Endothelial cell of umbilical vein (primary cell): ENCODE measurements around the gene SSH2.

ENCODE experiments used
- CTCF ChIP-seq, 2 donors: IDR thresholded peaks; 1 replicate in 1 of 2; 2 replicates in 1 of 2; pipeline ENCODE4 v1.5.1; 2011; ENCODE audit warnings: low read length in 2 of 2, mild to moderate bottlenecking in 2 of 2, moderate library complexity in 2 of 2, control low read depth in 1 of 2, inconsistent platforms in 1 of 2, low read depth in 1 of 2; ENCODE audit not compliant: insufficient read depth in 1 of 2; ENCODE audit errors: extremely low read depth in 1 of 2
- EZH2 ChIP-seq: IDR thresholded peaks from 2 replicates; pipeline ENCODE4 v1.6.1; 2012; ENCODE audit warnings: borderline replicate concordance, low read depth, mild to moderate bottlenecking, moderate library complexity, low read length, inconsistent platforms; ENCODE audit not compliant: severe bottlenecking
- JUN ChIP-seq: IDR thresholded peaks from 2 replicates; pipeline ENCODE4 v1.6.1; 2011; ENCODE audit warnings: borderline replicate concordance, low read depth; ENCODE audit not compliant: insufficient read length, insufficient read depth
- MAX ChIP-seq: IDR thresholded peaks from 2 replicates; pipeline ENCODE4 v1.6.1; 2011; ENCODE audit not compliant: insufficient read depth, insufficient read length
- POLR2A ChIP-seq: IDR thresholded peaks from 2 replicates; pipeline ENCODE4 v1.6.1; 2012; ENCODE audit warnings: low read depth, mild to moderate bottlenecking, control low read depth, low read length
- POLR2AphosphoS5 ChIP-seq: IDR thresholded peaks from 2 replicates; pipeline ENCODE4 v1.6.1; 2012; ENCODE audit warnings: low read depth, mild to moderate bottlenecking, control low read depth, low read length, moderate library complexity; ENCODE audit not compliant: insufficient read depth

- TF ChIP-seq CTCF (IDR thresholded peaks at IDR 0.05; ENCODE audit: extremely low read depth in 1 of 2, insufficient read depth in 1 of 2, low read depth in 1 of 2, low read length in 2 of 2) (no peak), JUN (no peak), POLR2A (no peak), EZH2 (no peak), POLR2AphosphoS5 (no peak), MAX (no peak)
These were observed 332.5 kb downstream of the SSH2 start for GRCh38 chr17:29597361-29598172.
